ENCODE data around the gene LINC01488. TPM values are rescaled to one million over a fixed set of nuclear protein-coding genes. Genes with fewer than 3 reads are reported as not detected.

LINC01488 gene
- total and polyA plus RNA-seq, 9 donors, result not detected

GRCh38 chr11:69524291-69524882, 42.9 kb downstream of the LINC01488 start:
- DNase-seq, result peak in 1 of 5 donors; percentile 13
- H3K27me3 ChIP-seq, result no peaks in the 10 kb centered on the region
- H3K27ac ChIP-seq, result no peak overlapping the region
- 11 to 20% (median 19%) methylated on average over 15 of the region's 15 CpGs for WGBS, 3 donors
- H3K9me3 ChIP-seq, result no peaks in the 10 kb centered on the region
- TF ChIP-seq CTCF (IDR thresholded peaks at IDR 0.05) (no peak), EP300 (IDR thresholded peaks at IDR 0.05) (no peak), POLR2A (IDR thresholded peaks at IDR 0.05) (no peak)
- intact Hi-C loops (cut with DNase I), result no loop called here
- no peaks in the 10 kb centered on the region for H3K4me1 ChIP-seq (ENCODE audit: insufficient read depth)
- H3K4me3 ChIP-seq, result no peak overlapping the region
- H3K36me3 ChIP-seq, result no peaks in the 10 kb centered on the region

GRCh38 chr11:69524991-69525411, 43.5 kb downstream of the LINC01488 start:
- 73 to 78% (median 74%) methylated on average over 15 of the region's 15 CpGs for WGBS, 3 donors
- no peaks in the 10 kb centered on the region for H3K4me1 ChIP-seq (ENCODE audit: insufficient read depth)
- no peak overlapping the region for H3K4me3 ChIP-seq
- no peaks in the 10 kb centered on the region for H3K36me3 ChIP-seq
- DNase-seq, result peak in 2 of 5 donors; percentile 5 to 6
- H3K27ac ChIP-seq, result no peak overlapping the region
- no peak for TF ChIP-seq EP300 (IDR thresholded peaks at IDR 0.05)
- no peak for TF ChIP-seq CTCF (IDR thresholded peaks at IDR 0.05)
- no peak for TF ChIP-seq POLR2A (IDR thresholded peaks at IDR 0.05)
- H3K9me3 ChIP-seq, result no peaks in the 10 kb centered on the region
- no peaks in the 10 kb centered on the region for H3K27me3 ChIP-seq
- intact Hi-C loops (cut with DNase I), result no loop called here

GRCh38 chr11:69525516-69526452, 44.3 kb downstream of the LINC01488 start:
- intact Hi-C loops (cut with DNase I), result no loop called here
- DNase-seq, result peak in 1 of 5 donors; percentile 21
- Histone ChIP-seq H3K36me3 (no peaks in the 10 kb centered on the region), H3K4me3 (no peak overlapping the region), H3K4me1 (ENCODE audit: insufficient read depth) (no peaks in the 10 kb centered on the region), H3K9me3 (no peaks in the 10 kb centered on the region), H3K27ac (no peak overlapping the region), H3K27me3 (no peaks in the 10 kb centered on the region)
- TF ChIP-seq CTCF (IDR thresholded peaks at IDR 0.05) (no peak), POLR2A (IDR thresholded peaks at IDR 0.05) (no peak), EP300 (IDR thresholded peaks at IDR 0.05) (no peak)
- WGBS, 3 donors, result 83 to 88% (median 85%) methylated on average over 19 of the region's 19 CpGs

GRCh38 chr11:69526453-69526810, 45.0 kb downstream of the LINC01488 start:
- no peak overlapping the region for H3K27ac ChIP-seq
- no peaks in the 10 kb centered on the region for H3K27me3 ChIP-seq
- H3K4me1 ChIP-seq (ENCODE audit: insufficient read depth), result no peaks in the 10 kb centered on the region
- no peaks in the 10 kb centered on the region for H3K9me3 ChIP-seq
- WGBS, 3 donors, result 91 to 96% (median 96%) methylated on average over 12 of the region's 12 CpGs
- peak in 1 of 5 donors; percentile 11 for DNase-seq
- H3K4me3 ChIP-seq, result no peak overlapping the region
- intact Hi-C loops (cut with DNase I), result no loop called here
- no peak for TF ChIP-seq CTCF (IDR thresholded peaks at IDR 0.05)
- TF ChIP-seq POLR2A (IDR thresholded peaks at IDR 0.05), result no peak
- no peak for TF ChIP-seq EP300 (IDR thresholded peaks at IDR 0.05)
- H3K36me3 ChIP-seq, result no peaks in the 10 kb centered on the region

Data from ovary (tissue), 9 donors.